H4 (cell line): ENCODE results near the gene SLC38A1. TPM values are rescaled to one million over a fixed set of nuclear protein-coding genes. Genes with fewer than 3 reads are reported as not detected.
"Not testable (repeated sequence)": the region's sequence is repeated elsewhere in the genome, so short reads cannot be mapped to it uniquely, and the experiment has no call there.

Experiments used
- DNase-seq: peaks from one replicate; pipeline ENCODE4 v3.0.0-alpha.2; 2015; ENCODE audit warnings: low spot score
- total RNA-seq: library from RNA; depleted of rRNA; stranded (reverse); fragments of >200 nt; shearing (Covaris generic); gene quantifications from 2 replicates; pipeline ENCODE4 v1.2.3, GENCODE V29; 2014

Gene SLC38A1
- total RNA-seq, 1 experiment from 2014 or later: 111 TPM

GRCh38 chr12:46167412-46167811 lies 101.4 kb downstream of the SLC38A1 start:
- no peak for DNase-seq

DNA sequence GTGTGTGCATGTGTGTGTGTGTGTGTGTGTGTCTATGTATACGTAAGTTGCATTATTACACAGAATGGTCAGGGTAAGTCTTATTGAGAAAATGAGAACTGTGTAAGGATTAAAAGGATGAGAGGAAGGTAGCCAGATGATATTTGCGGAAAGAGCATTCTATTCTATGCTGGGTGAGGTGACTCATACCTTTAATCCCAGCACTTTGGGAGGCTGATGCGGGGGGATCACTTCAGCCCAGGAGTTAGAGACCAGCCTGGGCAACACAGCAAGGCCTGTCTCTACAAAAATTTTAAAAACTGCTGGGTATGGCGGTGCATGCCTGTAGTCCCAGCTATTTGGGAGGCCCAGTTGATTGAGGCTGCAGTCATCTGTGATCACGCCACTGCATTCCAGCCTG lies 103.7 kb downstream of the SLC38A1 start:
- no peak for DNase-seq

GRCh38 chr12:46164186-46164761 lies 104.6 kb downstream of the SLC38A1 start:
- DNase-seq: no peak

- not testable (repeated sequence) for DNase-seq
These were observed 106.2 kb downstream of the SLC38A1 start for GRCh38 chr12:46162549-46163076.

GRCh38 chr12:46160981-46161690 lies 107.7 kb downstream of the SLC38A1 start:
- no peak for DNase-seq

- peak; percentile 93 for DNase-seq
These were observed 108.5 kb downstream of the SLC38A1 start for GRCh38 chr12:46160101-46160980.

DNA sequence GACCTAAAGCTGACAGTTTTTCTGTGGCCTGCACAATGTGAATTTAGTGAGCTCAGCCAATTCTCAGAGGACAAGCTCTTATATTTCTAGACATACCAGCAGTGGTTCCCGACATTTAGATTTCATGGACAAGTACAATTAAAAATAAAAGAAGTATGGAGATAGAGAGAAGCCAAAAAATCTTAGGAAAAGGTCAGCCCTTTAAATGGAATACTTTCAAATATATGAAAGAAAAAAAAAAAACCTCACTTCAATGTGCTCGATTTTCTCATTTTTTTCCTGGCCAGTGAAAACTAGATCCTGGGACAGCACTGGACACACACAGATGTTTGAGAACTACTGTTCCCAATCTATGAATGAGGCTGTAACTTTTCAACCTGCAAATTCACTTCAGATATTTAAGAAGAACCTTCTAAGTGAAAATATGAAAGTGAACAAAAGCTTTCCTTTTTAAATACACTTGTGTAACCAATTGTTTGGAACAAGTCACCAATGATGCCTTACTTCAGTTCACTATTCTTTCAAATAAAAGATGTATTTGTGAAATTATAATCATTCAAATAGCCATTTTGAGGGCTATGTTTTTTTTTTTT lies 109.4 kb downstream of the SLC38A1 start:
- no peak for DNase-seq

GRCh38 chr12:46158501-46158900 lies 110.3 kb downstream of the SLC38A1 start:
- no peak for DNase-seq

- DNase-seq: peak; percentile 19
These were observed 114.4 kb downstream of the SLC38A1 start for GRCh38 chr12:46154221-46154985.

GRCh38 chr12:46153268-46153872 lies 115.5 kb downstream of the SLC38A1 start:
- peak; percentile 42 for DNase-seq

GRCh38 chr12:46152456-46152855 lies 116.4 kb downstream of the SLC38A1 start:
- DNase-seq: no peak

- no peak for DNase-seq
These were observed 118.1 kb downstream of the SLC38A1 start for GRCh38 chr12:46150735-46151134.

DNA sequence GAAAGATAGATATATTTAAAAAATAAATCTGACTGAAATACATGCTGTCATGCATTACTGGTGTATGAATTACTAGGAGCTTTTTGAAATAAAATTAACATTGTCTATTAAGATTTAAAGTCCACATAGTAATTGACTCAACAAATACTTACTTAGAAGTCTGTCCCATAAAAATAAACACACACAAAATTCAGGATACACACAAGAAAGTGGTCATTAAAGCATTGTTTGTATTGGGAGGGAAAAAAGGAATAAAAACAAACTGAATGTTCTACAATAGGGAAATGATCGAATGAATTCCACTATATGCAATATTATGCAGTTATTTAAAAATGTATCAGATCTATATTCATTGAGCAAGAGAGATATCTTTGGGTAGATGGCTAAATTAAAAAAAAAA lies 118.9 kb downstream of the SLC38A1 start:
- no peak for DNase-seq

DNA sequence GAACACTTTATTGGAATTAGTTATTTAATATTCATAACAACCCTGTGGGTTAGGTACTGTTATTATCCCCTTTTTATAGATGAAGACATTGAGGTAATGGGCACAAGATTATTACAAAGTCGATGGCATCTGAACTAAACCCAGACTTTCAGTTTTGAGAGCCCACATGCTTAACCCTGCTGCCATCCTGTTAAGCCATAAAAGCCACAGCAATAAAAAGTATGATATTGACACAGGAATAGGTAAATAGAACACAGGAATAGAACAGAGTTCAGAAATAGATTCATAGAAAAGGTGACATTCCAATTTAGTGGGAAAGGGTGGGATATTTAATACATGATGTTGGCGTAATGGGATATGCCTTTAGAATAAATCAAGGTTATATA lies 119.8 kb downstream of the SLC38A1 start:
- no peak for DNase-seq

DNA sequence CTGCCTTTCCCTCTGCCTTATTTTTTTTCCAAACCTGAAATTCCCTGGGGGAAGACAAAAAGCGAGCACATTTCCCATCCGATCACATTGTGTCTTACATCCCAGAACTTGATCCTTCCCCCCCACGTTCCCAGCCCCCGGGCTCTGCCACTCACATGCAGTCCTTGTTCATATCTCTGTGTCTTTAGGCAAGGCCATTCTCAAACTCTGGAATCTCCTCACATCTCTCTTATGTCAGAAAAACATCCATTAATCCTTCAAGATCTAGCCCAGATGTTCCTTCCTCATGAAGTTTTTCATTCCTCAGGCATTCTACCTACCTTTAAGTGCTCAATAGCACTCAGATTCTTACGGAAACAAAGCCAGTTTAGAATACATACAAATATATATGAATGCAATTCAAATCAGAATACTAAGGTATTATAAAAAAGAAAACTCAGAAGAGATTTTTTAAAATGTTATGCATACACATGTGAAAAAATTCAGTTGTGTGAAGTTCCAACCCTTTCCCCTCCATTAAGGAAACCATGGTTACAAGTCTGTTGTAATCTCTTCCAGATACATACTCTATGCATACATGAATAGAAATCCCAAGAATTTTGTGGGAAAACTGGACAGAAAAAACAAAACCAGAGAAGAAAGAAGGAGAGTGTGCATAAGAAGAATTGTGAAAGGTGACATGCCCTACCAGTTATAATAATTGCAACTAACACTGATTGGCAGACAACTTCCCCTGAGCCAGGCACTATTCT lies 120.3 kb downstream of the SLC38A1 start:
- no peak for DNase-seq

GRCh38 chr12:46147144-46147543 lies 121.7 kb downstream of the SLC38A1 start:
- no peak for DNase-seq

DNA sequence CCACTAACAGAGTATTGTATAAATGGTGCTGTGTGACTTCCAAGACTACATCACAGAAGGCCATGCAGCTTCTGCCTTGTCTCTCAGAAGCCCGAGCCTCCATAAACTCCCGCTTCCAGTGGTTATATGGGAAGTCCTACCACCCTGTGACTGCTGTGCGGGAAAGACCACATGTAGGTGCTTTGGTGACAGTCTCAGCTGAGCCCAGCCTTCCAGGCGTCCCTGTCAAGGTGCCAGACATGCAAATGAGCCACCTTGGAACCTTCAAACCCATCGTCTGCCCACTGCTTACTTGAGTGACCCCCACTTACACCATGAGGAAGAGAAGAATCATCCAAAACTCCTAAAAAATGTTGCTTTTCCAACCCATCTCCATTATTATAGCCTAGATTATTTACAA lies 123.0 kb downstream of the SLC38A1 start:
- no peak for DNase-seq

DNA sequence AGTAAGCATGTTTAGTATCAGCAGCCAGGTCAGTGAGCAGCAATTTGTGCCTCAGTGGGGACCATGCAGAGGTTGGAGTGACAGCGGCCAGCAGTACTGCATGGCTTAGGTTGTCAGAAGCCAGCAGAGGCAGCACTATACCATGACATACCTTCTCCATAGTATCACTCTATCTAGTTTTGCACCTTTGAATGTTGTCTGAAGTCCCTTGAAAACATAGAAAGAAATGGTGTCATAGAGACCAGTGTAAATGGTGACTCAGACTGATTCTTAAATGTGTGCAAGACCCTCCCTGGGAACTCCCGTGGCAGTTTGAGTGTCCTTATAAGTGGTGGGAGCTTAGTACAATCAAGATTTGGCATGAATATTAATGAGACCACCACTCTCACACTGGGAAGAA lies 124.4 kb downstream of the SLC38A1 start:
- DNase-seq: no peak

DNA sequence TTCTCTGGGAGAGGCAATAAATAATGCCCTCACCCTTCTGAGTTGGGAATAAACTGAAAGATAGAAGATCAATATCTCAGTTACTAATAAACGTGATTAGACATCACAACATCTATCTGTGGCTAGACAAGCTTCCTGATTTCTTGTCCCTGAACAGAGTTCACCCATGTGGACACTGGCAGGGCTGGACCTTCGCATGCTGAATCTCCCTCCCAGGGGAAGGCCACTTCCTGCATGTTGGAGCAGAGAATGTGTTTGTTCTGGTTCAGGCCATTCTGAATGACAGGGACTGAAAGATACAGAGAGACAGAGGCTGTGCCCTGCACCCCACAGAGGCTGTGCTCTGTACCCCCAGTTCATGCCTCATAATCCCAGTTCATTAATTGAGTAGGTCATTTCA lies 132.6 kb downstream of the SLC38A1 start:
- no peak for DNase-seq

GRCh38 chr12:46135750-46136149 lies 133.1 kb downstream of the SLC38A1 start:
- DNase-seq: no peak
